GM18508 (cell line): ENCODE results near the gene MEOX2.

ENCODE experiments used
- ATAC-seq: cut with Tn5 transposase; IDR thresholded peaks from one replicate; pipeline ENCODE4 v1.9.1; 2021; ENCODE audit warnings: moderate number of reproducible peaks; ENCODE audit not compliant: insufficient read depth, unreplicated experiment

Gene MEOX2

DNA sequence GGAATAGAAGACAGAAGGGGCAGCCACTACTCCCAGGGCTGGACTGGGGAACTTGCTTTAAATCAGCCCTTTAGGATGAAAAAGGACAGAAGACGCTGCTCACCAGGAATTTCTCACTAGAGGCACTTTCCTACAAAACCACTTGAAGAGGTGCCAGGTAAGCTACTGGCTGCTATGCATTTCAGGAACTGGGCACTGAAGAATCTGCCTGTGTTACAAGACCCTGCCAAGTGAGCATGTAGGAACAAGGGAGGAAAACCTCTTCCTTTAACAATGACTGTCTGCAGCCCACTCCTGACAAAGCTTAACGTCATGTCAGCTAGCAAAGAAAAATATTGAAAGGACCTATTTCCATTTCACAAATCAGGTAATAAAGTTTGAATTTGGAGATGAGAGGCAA is 118.8 kb downstream of the MEOX2 start:
- ATAC-seq = no peak

DNA sequence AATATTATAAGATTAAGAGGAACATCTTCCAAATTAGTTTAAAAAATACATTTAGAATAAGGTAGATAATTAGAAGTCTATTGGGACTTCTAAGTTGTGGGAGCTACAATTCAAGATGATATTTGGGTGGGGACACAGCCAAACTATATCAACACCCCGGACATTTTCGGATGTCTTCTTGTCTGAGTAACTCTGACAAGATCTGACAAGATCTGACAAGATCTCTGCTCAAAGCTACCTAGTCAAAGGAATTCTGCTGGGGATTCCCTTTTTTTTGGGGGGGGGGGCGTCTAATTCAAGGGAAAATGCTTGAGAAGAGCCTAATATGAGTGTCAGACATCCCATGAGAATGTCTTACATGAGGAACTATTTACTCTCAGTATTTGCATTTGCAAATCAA is 119.4 kb downstream of the MEOX2 start:
- no peak for ATAC-seq

DNA sequence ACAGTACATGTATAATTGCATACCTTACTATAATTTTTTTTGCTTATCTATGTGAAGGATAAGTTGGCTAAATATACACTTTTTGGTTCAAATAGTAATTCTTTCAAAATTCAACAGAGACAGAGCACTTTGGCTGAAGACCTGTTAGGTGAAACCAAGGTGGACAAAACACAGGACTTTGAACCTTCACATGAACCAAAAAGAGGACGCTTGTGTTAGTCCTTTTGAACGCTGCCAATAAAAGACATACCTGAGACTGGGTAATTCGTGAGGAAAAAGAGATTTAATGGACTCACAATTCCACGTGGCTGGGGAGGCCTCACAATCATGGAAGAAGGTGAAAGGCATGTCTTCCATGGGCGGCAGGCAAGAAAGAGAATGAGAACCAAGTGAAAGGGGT is 120.0 kb downstream of the MEOX2 start:
- ATAC-seq = no peak

DNA sequence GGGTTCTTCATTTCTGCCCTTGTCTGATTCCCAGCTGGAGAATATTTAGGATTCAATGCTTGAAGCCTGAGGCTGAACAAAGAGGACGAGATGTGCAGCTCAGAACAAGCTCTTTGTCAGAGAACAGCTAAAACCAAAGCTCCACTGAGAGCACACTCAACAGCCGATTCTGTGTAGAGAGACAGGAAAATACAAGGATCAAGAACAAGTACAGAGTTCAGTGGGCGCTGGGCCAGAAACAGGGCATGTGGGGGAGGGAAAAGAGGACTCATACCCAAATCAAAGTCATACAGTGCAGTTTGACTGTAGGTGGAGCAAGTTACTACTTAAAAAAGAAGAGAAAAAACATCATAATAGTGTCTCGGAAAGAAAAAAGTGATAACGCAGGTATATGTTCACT is 124.6 kb downstream of the MEOX2 start, which contains the start of gene AGMO:
Gene AGMO, minus strand, starts transcription at position 181 of the 400 bp plus-strand sequence.
- no peak for ATAC-seq
